Subcutaneous adipose tissue (tissue), 4 donors: ENCODE measurements around the gene PRDM16. TPM values are rescaled to one million over a fixed set of nuclear protein-coding genes. Genes with fewer than 3 reads are reported as not detected.

ENCODE experiments used
- total RNA-seq, 4 donors: library from RNA; depleted of rRNA; stranded (reverse); fragments of >200 nt; gene quantifications; one replicate each; pipeline ENCODE4 v1.1.0, GENCODE V29; 2016
- TF ChIP-seq, protein P1 (sequence below): fragments of 450-650 bp; IDR thresholded peaks from one replicate; pipeline ENCODE4 v1.5.1; 2016; ENCODE audit warnings: low read depth, mild to moderate bottlenecking, control low read depth, antibody characterized with exemption, moderate library complexity

PRDM16 gene
- total RNA-seq, 4 donors from 2014 or later, result 0.82 to 1.7 (median 1.1) TPM

DNA sequence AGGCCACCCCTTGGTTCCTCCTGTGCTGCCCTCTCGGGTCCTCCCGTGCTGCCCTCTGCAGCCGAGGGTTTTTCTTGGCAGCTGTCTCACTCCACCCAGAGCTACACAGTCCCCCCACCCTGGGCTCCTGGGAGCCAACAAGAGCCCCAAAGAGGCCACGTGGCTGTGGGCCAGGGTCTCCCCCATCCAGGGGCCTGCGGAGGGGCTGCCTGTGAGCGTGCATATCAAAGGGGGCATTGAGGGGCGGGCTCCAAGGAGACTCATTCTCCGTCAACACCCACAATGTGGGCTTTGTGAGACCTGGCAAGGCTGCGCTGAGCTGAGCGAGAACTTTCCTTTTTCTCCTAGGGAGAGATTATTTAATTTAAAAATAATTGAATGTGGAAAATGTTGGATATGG lies 276.8 kb downstream of the PRDM16 start:
- TF ChIP-seq, protein P1, sequence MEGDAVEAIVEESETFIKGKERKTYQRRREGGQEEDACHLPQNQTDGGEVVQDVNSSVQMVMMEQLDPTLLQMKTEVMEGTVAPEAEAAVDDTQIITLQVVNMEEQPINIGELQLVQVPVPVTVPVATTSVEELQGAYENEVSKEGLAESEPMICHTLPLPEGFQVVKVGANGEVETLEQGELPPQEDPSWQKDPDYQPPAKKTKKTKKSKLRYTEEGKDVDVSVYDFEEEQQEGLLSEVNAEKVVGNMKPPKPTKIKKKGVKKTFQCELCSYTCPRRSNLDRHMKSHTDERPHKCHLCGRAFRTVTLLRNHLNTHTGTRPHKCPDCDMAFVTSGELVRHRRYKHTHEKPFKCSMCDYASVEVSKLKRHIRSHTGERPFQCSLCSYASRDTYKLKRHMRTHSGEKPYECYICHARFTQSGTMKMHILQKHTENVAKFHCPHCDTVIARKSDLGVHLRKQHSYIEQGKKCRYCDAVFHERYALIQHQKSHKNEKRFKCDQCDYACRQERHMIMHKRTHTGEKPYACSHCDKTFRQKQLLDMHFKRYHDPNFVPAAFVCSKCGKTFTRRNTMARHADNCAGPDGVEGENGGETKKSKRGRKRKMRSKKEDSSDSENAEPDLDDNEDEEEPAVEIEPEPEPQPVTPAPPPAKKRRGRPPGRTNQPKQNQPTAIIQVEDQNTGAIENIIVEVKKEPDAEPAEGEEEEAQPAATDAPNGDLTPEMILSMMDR, result no peak

DNA sequence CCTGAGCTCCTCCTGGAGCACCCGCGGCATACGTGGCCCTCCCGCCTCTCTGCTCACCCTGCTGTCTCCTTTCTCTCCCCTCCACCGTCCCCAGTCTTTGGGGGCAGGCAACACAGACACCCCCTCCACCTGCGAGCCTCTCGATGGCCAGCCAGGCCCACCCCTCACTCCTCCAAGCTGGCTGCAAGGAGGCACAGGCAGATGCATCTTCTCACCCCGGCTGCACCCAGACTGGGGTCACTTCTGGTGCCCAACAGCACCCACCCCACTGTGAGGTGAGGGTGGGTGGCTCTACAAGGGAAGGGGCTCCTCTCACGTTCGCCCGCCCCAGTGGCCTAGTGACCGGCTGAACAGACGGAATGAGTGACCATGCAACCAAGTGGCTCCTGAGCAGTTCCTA lies 277.5 kb downstream of the PRDM16 start:
- TF ChIP-seq, protein P1, result no peak

DNA sequence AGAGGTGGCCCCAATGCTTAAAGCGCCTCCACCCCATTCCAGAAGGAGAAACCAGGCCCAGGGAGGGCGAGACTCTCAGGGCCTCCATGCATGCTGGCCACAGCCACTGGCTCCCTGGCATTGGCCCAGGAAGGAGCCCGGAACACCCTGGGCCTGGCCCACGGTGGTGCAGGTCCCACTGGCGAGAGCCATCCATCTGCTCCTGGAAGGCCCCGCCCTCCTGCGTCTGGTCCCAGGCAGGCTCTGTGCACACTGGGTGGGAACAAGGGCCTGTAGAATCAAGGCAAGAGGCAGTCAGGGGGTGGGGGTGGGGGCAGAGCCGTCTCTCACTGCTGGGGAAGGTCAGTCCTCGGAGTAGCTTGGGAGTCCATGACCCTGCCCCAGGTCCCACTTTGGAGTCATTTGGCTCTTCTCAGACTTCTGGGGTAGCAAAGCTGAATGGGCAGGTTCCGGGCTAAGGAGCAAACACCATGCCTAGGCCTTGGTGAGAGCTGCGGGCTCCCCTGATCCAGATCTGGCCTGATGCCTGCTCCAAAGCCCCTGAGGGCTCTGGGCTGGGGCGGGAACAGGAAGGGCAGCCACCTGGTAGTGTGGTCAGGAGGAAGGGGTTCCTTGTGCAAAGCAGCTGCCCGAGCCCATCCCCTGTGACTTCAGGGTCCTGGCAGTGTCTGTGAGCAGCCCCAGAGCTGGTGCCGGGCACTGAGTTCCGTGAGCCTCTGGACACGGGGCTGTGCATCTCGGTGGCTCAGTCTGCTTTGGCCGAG lies 278.4 kb downstream of the PRDM16 start:
- TF ChIP-seq, protein P1, result no peak

DNA sequence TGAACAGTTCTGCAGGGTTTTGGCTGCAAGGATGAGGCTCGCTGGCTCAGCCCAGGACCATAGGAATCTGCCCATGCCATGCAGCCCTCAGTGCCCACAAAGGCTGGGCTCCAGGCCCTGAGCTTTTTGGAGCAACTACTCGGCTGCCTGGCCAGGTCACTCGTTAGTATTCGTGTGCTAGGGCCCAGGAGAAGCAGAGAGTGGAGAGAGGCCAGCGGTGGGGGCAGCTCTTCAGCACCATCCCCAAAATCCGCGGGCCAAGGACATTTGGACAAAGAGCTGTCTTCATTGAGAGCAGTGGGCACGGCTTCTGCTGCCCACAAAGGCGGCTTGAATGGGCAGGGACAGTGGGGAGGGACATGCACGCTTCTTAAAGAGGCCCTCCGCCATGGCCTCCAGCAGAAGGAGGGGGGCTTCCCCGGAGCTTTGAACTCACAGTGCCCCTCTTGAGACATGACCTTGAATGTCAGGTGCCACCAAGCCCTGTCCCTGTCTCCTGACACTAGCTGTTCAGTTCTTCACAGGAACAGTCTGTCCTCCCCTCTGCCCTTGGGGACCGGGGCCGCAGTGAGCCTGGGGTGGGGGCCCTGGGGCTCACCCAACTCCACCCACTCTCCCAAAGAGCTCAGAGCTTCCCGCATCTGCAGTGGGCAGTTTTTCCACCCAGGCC lies 279.3 kb downstream of the PRDM16 start:
- TF ChIP-seq, protein P1, result no peak

DNA sequence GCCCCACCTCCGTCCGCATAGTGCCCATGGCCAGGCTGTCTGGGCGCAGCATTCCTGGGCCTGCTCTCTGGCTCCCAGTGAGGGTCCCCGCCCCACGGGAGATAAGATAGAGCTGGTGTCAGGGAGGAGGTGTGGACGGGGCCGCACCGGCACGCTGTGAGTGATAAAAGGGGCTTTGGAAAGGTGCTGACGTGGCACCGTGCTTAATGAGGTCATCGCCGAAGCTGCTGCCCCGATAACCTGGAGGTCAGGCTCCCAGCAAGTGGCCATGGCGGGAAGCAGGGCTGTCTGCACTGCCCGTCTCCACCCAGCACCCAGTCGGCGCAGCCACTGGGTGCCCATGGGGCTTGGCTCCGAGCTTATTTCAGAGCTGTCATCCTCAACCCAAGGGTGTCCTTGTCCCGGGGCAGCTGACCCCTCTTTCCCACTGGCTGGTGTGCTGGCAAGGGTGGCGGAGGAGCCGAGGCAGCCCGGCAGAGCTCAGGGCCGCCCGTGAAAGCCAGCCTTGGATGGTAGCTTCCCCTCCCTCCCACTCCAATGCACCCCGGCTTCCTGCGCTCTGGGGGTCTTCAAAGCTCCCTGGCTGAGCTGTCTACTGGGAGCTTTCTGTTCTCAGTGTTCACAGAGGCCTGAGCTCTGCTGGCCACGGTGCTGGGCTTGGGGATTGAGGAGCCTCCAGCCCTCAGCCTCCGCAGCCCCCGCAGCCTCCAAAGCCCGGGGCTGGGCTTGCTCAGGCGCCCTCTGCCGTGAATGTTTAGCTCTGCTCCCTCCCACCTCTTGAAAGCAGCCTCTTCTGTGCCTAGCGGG lies 280.4 kb downstream of the PRDM16 start:
- TF ChIP-seq, protein P1, result no peak

DNA sequence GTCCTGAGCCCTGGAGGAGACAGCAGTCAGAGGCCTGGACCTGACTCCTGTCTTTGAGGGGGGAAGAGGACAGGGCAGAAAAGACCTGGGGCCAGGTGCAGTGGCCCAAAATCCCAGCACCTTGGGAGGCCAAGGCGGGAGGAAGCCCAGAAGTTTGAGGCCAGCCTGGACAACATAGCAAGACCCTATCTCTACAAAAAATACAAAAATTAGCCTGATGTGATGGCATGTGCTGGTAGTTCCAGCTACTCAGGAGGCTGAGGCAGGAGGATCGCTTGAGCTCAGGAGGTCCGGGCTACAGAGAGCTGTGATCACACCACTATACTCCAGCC lies 280.9 kb downstream of the PRDM16 start:
- TF ChIP-seq, protein P1, result no peak
